A673 (cell line): ENCODE results near the gene STX8.

Experiments
- CTCF ChIP-seq: fragments of 300-800, 200-600 bp; sonication (generic); conservative IDR thresholded peaks from 2 replicates; pipeline ENCODE4 v1.5.1; 2017; ENCODE audit warnings: low read depth, mild to moderate bottlenecking, antibody characterized with exemption, low read length, moderate library complexity, mixed read lengths
- EZH2 ChIP-seq: fragments of 200-600 bp; sonication (generic); IDR thresholded peaks from 2 replicates; pipeline ENCODE4 v1.6.1; 2017; ENCODE audit warnings: borderline replicate concordance, low read depth, mild to moderate bottlenecking, mixed read lengths, antibody characterized with exemption, low read length; ENCODE audit not compliant: poor library complexity, severe bottlenecking

DNA sequence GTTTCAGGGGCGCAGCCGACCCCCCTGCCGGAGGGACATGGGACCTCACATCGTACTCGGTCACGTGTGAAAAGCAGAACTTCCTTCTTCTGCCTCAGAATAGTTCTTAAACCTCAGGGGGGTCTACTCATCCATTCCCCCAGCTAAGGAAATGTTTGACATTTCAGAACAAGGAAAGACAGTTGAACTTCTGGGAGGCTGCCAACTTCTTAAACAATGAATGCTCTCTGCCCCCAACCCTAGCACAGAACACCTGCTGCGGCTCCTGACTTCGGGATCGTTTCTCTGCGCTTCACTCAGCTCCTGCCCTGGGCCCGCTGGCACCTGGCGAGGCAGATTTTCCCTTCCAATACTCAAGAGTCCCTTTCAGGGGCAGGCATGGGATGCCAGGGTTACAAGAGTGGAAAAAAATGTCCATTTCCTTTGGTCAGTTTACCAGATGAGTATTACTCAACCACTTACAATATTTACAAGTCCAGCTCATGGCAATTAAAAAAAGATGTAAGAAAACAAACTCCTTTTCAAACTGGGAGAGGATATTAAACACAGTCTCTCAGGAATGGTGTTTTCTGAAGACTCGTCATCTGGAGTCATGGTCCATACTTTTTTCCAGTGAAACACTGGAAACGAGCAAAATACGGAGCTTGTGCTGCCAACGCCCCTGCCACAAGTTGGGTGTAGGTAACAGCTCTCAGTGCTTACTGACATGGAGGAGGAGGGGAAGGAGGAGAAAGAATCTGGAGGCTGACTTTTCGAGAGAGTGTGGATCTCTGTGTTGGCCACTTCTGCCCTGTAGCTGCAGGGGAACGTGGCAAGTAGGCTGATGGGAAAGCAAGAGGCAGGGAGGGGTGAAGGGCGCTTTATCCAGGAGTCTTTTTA is 318.6 kb downstream of the STX8 start:
- TF ChIP-seq CTCF, result 0 out of 2 replicates have a peak, but pooled peaks have one; percentile 6
- TF ChIP-seq EZH2, result no peak
